ENCODE data around the gene DNAJC24. TPM values are rescaled to one million over a fixed set of nuclear protein-coding genes. Genes with fewer than 3 reads are reported as not detected.

DNAJC24 gene
- total RNA-seq, 1 donor: 25.0 TPM

- DNase-seq (ENCODE audit: low read depth): no peak
- TF ChIP-seq CTCF (IDR thresholded peaks at IDR 0.05; ENCODE audit: insufficient read depth, low read depth, low read length): no peak
- no peak overlapping the region for H3K4me3 ChIP-seq (ENCODE audit: low read depth, low read length)
Measured at GRCh38 chr11:31445621-31446020, 76.0 kb downstream of the DNAJC24 start.

DNA sequence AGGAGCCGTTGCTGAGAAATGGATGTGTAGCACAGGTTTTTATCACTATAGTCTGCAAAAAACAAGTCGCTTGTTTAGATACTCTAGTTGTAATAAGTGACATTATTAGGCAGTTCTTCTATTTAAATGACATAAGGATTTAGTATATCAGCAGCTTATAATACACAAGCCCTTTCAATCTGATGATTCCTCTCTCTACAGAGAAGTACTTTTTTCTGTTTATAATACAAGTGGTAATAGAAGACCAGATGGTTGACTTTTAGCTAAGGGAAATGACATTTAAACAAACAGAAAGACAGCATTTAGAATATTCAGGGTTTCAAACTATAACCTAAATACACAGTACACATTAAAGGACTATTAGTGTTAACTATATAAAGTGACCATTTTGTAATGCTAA is 79.4 kb downstream of the DNAJC24 start:
- H3K4me3 ChIP-seq (ENCODE audit: low read depth, low read length): no peak overlapping the region
- TF ChIP-seq CTCF (IDR thresholded peaks at IDR 0.05; ENCODE audit: insufficient read depth, low read depth, low read length): no peak
- DNase-seq (ENCODE audit: low read depth): no peak

DNA sequence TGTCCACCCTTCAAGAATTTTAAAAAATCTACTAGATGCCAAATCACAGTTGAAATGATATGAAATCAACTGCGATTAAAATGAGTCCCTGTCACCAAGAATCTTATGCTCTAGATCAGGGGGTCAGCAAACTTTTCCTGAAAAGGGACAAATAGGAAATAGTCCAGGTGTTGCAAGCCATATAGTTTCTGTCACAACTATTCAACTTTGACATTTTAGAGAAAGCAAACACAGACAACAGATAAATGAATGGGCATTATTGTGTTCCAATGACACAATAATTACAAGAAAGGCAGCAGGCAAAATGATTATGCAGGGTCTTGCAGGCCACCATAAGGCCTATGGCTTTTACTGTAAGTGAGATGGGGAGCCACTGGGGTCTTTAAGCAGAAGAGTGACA is 81.2 kb downstream of the DNAJC24 start:
- H3K4me3 ChIP-seq (ENCODE audit: low read depth, low read length): no peak overlapping the region
- no peak for DNase-seq (ENCODE audit: low read depth)
- TF ChIP-seq CTCF (IDR thresholded peaks at IDR 0.05; ENCODE audit: insufficient read depth, low read depth, low read length): no peak

DNA sequence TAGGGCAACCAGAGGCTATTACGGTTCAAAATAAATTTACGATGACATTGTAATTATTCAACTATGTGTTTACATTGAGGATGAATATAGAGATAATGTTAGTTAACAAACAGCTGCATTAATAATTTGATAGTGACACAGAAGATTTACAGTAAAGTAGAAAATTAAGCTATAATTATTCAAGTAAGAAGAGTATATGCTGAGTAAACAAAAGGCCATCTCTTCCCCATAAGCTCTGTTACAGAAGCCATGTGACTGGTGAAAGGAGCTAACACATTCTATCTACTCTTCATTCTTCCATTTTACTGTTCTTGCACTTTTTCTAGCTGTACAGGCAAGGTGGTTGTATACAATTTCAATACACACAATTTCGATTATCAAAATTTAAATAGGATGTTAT is 85.5 kb downstream of the DNAJC24 start:
- H3K4me3 ChIP-seq (ENCODE audit: low read depth, low read length): no peak overlapping the region
- no peak for DNase-seq (ENCODE audit: low read depth)
- TF ChIP-seq CTCF (IDR thresholded peaks at IDR 0.05; ENCODE audit: insufficient read depth, low read depth, low read length): no peak

GRCh38 chr11:31464436-31464835 is 94.8 kb downstream of the DNAJC24 start:
- no peak for TF ChIP-seq CTCF (IDR thresholded peaks at IDR 0.05; ENCODE audit: insufficient read depth, low read depth, low read length)
- DNase-seq (ENCODE audit: low read depth): no peak
- H3K4me3 ChIP-seq (ENCODE audit: low read depth, low read length): no peak overlapping the region

GRCh38 chr11:31474083-31474482 is 104.4 kb downstream of the DNAJC24 start:
- no peak for DNase-seq (ENCODE audit: low read depth)
- TF ChIP-seq CTCF (IDR thresholded peaks at IDR 0.05; ENCODE audit: insufficient read depth, low read depth, low read length): no peak
- no peak overlapping the region for H3K4me3 ChIP-seq (ENCODE audit: low read depth, low read length)

GRCh38 chr11:31477528-31478222 is 108.0 kb downstream of the DNAJC24 start:
- no peak for DNase-seq (ENCODE audit: low read depth)
- no peak for TF ChIP-seq CTCF (IDR thresholded peaks at IDR 0.05; ENCODE audit: insufficient read depth, low read depth, low read length)
- no peak overlapping the region for H3K4me3 ChIP-seq (ENCODE audit: low read depth, low read length)

Measured in fibroblast of villous mesenchyme (primary cell).